Activated CD4-positive, alpha-beta T cell treated with anti-CD3 and anti-CD28 coated beads, Interleukin-10, Interleukin-2, amounts not matched to agents 100 ng/mL and 50 ng/mL, durations not matched to agents 16 hours and 8 hours (primary cell): ENCODE data around the gene CTDSP1.

ENCODE experiments used
- DNase-seq: peaks from one replicate; pipeline ENCODE4 v3.0.0-alpha.2; 2020

Gene CTDSP1

DNA sequence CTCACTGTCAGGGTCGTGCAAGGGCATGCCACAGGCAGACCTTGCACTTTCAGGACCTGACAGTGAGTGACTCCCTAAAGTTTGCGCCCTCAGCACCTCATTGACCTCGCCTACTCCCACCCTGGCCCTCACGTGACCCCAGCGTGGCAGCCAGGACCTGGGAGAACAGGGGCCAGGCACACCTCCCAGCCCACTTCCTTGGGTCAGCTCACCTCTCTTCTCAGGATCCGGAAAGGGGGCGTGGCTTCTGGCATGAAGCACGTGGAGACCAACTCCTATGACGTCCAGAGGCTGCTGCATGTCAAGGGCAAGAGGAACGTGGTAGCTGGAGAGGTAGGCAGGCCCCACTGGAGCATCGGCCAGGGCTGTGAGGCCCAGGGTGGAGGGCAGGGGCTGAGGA, 28.1 kb downstream of the CTDSP1 start:
- no peak for DNase-seq

DNA sequence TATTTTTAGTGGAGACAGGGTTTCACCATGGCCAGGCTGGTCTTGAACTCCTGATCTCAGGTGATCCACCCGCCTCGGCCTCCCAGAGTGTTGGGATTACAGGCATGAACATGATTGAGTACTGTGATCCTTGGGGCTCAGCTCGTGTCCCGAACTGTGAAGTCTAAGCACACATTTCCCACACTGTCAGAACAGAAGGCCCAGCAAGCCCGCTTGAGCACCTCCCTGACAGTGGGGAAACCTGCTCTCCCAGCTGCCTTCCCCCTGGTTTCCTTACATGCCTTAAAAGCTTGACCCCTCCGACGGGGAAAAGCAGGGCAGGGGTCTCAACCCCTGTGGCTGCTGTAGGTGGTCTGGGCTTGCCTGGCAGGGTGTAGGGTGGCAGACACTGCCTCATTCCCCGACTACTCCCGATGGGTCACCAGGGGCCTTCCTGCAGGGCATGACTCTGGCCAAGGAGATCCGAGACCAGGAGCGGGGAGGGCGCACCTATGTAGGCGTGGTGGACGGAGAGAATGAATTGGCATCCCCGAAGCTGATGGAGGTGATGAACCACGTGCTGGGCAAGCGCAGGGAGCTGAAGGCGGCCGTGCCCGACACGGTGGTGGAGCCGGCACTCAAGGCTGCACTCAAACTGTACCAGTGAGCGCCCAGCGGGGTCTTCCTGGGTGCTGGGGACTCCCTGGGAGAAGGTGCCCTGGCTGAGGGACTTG, 29.3 kb downstream of the CTDSP1 start:
- no peak for DNase-seq

DNA sequence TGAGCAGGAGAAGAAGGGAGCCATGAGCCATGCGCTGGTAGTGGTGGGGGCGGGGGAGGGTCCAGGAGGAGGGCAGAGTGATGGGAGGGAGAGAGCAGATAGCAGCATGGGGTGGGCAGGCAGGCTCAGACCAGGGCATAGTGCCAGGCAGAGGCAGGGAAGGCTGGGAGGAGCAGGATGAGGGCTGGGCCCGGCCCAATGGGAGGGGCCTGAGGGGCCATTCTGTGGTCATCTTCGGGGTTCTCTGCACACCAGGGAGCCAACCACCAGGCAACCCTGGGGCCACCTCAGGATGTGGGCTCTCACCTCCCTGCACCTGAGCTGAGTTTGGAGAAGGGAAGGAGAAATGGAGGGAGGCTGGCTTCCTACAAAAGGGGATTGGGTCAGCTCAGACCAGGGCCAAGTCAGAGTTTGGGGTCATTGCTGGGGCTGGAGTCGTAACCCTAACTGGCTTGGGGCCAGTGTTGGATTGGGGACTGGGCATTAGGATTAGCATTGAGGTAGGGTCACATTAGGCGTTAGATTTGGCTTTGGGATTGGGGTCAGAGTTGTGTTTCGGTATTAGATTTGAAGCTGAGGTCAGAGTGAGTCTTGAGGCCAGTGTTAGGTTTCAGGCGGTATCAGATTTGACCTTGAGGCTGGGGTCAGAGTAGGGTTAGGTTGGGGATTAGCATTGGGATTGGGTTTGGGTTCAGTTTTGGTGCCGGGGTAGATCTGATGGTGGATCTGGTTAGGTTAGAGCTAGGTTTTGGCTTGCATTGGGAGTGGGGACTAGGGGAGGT, 30.4 kb downstream of the CTDSP1 start:
- DNase-seq: no peak

DNA sequence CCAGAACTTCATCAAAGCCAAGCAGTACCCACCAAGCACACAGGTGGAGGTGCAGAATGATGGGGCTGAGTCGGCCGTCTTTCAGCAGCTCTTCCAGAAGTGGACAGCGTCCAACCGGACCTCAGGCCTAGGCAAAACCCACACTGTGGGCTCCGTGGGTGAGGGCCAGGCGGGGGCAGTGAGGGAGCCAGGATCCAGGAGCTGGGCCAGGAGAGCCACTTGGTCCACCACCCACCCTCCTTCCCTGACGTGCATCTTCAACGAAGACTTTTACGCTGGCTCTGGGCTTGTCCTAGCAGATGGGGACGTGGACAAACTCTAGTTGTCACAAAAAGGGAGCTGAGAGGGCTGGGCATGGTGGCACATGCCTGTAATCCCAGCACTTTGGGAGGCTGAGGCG, 31.1 kb downstream of the CTDSP1 start:
- DNase-seq: no peak

DNA sequence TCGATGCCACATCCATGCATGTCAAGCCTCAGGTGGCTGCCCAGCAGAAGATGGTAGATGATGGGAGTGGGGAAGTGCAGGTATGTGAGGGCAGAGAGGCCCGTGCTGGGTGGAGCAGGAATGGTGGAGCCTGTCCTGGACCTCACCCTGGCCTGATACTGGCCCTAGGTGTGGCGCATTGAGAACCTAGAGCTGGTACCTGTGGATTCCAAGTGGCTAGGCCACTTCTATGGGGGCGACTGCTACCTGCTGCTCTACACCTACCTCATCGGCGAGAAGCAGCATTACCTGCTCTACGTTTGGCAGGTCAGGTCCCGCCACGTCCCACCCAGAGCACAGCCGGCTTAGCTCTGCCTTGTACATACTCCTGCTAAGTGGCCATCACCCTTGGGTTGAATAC, 32.2 kb downstream of the CTDSP1 start:
- DNase-seq: no peak

DNA sequence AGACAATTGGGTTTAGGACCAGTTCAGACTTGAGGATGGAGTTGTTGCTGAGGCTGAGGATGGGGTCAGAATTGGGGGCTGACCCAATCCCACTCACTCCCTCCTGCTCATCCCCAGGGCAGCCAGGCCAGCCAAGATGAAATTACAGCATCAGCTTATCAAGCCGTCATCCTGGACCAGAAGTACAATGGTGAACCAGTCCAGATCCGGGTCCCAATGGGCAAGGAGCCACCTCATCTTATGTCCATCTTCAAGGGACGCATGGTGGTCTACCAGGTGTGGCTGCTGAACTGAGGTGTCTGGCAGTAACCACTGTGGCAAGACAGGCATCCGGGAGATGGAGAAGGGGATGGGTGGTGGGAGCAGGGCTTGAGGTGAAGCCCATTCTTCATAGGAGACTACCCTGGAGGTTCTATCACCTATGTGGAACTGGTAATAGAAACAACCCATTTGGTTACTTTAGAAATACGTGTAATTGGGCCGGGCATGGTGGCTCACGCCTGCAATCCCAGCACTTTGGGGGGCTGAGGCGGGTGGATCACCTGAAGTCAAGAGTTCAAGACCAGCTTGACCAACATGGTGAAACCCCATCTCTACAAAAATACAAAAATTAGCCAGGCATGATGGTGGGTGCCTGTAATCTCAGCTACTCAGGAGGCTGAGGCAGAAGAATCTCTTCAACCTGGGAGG, 33.2 kb downstream of the CTDSP1 start:
- DNase-seq: no peak

DNA sequence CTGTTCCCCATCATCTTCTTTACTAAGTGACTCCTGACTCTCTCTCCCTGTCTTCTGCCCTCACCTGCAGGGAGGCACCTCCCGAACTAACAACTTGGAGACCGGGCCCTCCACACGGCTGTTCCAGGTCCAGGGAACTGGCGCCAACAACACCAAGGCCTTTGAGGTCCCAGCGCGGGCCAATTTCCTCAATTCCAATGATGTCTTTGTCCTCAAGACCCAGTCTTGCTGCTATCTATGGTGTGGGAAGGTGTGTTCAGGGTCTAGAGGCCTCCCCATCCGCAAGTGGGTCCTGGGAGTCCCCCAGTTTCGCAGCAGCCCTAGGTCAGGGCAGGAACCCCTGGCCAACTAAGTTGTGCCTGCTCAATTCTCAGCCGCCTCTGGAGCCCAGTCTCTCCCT, 34.8 kb downstream of the CTDSP1 start:
- no peak for DNase-seq

DNA sequence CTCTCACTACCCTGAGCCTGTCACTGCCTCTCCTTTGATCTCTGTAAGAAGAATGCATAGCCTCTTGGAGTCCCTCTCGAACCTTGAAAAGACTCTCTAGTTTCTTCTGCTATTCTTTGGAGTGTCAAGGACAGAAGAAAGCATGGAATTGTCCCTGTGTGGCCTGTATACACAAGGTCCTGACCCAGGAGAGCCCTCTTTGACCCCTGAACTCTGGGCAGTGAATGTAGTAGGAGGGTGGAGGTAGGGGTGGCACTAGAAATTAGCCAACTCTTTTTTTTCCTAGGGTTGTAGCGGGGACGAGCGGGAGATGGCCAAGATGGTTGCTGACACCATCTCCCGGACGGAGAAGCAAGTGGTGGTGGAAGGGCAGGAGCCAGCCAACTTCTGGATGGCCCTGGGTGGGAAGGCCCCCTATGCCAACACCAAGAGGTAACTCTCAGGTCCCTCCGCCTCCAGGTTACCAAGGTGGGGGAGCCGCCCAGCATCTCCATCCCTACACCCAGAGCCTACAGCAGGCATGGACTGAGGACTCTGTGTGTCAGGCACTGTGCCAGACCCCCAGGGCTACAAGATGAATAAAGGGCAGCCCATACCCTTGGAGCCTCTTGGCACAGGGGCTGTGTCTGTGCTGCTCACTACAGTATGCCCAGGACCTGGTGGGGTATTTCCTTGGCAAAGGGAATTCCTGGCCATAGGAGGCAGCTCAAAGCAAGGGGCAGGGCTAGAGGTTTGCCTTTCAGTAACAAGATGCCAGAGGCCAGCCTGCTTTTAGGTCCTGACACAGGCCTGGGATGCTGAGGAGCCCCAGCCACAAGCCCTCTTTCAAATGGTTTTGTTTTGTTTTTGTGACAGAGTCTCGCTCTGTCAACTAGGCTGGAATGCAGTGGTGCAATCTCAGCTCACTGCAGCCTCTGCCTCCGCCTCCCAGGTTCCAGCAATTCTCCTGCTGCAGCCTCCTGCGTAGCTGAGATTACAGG, 35.6 kb downstream of the CTDSP1 start:
- DNase-seq: no peak

DNA sequence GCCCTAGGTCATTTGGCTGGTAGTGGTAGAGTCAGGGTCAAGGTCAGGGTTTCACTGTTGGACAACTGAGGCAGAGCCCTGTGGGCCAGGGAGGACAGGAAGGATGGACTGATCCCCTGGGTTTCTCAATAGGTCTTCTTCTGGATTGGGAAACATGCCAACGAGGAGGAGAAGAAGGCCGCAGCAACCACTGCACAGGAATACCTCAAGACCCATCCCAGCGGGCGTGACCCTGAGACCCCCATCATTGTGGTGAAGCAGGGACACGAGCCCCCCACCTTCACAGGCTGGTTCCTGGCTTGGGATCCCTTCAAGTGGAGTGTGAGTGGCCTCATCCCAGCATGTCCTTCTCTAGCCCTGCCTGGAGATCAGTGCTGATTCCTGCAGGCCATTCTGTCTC, 37.3 kb downstream of the CTDSP1 start:
- DNase-seq: no peak

DNA sequence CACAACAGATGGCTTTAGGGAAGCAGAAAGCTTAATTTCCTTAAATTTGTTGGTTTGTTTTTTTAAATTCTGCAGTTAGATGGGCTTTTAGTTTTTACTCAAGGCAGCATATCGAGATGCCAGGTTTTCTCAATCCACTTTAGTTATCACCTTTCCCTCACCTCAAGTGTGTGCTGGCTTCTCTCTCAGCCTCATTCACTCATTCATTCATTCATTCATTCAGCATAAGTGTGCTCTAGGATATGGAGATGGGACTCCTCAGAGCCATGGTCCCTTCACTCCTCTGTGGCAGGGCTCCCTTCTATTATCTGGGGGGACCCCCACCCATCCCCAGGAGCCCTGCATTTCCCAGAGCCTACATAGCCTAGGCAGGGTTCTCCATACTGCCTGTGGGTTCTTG, 38.3 kb downstream of the CTDSP1 start:
- DNase-seq: no peak

DNA sequence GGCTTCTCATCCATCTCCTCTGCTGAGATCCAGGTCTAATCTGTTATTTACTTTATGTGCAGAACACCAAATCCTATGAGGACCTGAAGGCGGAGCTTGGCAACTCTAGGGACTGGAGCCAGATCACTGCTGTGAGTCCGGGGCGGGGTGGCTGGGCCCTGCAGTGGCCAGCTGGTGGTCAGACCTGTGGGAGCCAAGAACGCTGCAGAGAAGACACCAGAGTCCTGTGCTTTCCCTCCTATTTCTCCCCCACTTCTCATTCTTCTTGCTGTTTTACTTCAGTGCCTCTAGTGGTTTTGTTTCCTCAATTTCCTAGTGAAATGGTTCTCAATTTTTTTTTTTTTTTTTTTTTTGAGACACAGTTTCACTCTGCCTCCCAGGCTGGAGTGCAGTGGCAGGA, 38.9 kb downstream of the CTDSP1 start:
- no peak for DNase-seq

DNA sequence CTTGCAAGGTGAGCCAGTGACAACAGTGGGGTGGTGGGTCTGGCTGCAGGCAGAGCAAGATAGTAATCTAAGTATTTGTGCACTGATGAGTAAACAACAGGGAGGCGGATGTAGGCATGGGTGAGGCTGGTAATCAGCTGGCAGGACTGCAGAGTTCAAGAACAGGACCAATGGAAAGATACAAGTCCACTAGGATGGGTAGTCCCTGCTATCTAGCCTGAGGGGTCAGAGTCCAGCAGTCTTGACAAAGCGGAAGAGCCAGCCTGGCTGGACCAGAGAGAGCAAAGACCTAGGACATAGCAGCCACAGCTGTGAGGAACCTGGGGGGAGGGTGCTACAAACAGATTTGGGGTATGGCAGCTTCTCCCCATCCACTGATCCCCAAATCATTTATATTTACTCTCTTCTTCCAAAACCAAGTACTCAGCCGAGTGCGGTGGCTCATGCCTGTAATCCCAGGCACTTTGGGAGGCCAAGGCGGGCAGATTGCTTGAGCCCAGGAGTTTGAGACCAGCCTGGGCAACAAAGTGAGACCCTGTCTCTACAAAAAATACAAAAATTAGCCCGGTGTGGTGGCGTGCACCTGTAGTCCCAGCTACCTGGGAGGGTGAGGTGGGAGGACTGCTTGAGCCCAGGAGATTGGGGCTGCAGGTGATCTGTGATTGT, 45.2 kb downstream of the CTDSP1 start:
- no peak for DNase-seq

DNA sequence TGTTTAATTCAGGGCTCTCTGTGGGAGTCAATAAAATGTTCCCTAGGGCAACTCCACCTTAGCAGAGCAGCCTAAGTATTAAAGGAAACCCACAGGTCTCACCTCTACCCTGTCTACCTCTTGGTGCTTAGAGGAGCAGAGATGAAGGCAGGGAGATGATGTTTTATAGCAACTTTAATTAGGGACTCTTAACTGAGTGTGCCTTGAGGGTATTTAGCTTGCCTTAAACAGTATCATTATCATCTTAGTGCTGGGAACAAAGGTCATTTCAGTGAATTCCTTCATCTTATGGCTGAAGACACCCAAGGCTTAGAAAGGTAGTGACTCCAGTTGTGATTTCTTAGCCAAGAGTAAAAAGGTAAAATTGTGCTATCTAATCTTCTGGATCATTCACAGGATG, 45.9 kb downstream of the CTDSP1 start:
- no peak for DNase-seq

DNA sequence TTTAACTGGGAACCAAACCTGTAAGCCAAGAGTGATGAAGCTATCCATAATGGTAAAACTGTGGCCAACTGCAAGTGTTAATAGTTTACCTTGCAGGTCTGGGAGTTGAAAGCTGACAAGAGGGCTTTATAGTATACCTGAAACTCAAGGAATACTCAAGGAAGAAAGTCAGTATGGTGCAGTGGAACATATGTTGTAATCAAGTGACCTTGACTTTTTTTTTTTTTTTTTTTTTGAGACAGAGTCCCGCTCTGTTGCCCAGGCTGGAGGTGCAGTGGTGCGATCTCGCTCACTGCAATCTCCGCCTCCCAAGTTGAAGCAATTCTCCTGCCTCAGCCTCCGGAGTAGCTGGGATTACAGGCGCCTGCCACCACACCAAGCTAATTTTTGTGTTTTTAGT, 46.9 kb downstream of the CTDSP1 start:
- no peak for DNase-seq

DNA sequence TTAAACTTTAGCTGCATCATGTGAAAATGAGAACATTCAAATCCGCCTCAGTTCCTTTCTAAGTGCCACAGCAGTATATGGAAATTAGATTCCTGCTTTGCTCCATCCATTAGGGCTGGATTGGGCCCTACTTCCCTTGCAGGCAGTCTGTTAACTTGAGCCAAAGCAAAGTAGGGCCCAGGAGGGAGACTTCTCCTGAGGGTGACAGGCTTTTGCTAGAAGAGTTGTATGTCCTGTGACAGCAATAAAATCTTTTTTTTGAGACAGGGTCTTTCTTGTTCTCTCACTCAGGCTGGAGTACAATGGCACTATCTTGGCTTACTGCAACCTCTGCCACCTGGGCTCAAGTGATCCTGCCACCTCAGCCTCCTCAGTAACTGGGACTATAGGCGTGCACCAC, 47.4 kb downstream of the CTDSP1 start:
- no peak for DNase-seq

DNA sequence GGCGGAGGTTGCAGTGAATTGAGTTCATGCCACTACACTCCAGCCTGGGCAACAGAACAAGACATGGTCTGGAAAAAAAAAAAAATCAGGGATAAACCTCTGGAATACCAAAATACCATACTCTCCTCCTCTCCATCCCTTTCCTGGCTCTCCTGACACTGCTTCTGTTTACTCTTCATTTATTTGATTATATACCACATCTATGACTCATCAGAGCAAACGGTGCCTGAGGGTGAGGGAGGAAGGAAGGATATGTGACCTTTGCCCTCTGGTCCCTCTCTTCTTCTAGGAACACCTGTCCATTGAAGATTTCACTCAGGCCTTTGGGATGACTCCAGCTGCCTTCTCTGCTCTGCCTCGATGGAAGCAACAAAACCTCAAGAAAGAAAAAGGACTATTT, 49.3 kb downstream of the CTDSP1 start:
- DNase-seq: no peak

DNA sequence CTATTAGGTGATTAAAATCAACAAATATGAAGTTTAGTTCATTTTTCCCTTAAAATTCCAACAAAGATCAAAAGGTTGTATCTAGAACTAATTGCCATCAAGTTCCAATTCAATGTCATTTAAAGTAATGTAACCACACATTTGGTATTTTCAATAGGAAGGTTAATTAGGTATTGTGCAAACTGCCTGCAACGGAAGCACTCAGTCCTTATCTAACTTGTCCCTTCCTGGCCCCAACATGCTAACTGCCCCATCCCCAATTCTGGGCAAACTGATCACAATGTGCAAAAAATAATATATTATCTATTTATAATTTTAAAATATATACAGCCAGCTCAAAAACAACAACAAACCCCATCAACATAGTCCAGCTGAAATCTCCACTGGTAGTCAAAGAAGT, 52.4 kb downstream of the CTDSP1 start:
- no peak for DNase-seq
